Activated CD8-positive, alpha-beta memory T cell treated with anti-CD3 and anti-CD28 coated beads for 24 hours (primary cell): ENCODE measurements around the gene IGF1R.

Experiments
- DNase-seq: peaks from one replicate; pipeline ENCODE4 v3.0.0-alpha.2; 2020

Gene IGF1R

GRCh38 chr15:98898122-98898521 lies 249.8 kb downstream of the IGF1R start:
- DNase-seq, result no peak

DNA sequence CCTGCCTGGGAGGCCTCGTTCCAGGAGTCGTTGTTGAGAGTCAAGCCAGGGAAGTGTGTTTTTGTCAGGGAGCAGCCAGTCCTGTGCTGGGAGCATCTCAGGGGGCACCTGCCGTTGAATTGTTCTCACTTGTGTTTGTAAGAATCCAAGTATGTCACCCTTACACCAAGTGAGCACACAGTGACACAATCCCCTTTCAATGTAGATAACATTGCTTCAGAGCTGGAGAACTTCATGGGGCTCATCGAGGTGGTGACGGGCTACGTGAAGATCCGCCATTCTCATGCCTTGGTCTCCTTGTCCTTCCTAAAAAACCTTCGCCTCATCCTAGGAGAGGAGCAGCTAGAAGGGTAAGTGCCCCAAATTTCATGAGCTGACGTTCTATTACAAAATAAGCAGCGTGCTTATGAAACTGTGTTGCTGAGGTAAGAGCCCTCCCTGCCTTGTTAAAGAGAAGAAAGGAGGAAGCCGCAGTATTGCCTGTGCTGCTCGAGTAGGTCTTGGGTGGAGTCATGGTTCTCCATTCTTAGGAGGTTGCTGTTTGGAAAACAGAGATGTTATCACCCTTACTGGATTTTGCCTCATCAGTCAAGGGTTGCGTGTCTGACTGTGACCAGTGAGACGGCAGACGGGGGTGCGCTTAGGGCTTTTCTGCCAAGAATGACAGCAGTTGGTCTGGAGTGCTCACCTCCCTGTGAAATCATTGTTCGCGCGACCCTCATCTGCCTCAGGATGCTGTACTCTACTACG lies 251.1 kb downstream of the IGF1R start:
- DNase-seq, result no peak

GRCh38 chr15:98900356-98900755 lies 252.0 kb downstream of the IGF1R start:
- no peak for DNase-seq

DNA sequence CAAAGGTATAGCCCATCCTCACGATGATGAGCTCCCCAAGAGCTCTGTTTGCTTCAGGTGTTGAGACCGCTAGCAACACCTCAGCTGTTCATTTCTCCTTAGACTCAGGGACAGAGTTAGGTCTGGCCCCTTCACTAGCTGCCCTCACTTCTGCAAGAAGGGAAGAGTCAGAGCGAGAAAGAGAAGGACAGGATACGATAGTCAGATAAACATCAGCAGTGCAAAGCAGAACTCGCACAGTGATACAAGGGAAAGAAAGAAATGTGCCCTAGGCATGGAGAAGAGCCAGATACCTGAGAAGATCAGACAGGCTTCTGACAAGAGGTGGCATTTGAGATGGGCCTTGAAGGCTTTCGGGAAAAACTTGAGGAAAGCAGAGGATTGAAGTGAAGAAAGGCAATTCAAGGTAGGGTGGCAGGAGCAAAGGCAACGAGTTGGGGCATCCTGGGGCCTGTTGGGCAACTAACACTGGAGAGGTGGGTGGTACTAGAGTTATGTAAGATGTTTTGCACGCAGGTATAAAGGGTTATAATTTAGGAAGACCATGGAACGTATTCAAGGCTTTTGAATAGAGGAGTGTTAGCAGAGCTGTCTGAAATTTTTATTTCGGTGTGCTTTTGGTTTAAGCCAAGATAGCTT lies 253.2 kb downstream of the IGF1R start:
- no peak for DNase-seq

- no peak for DNase-seq
Measured at GRCh38 chr15:98902931-98903330, 254.6 kb downstream of the IGF1R start.

DNA sequence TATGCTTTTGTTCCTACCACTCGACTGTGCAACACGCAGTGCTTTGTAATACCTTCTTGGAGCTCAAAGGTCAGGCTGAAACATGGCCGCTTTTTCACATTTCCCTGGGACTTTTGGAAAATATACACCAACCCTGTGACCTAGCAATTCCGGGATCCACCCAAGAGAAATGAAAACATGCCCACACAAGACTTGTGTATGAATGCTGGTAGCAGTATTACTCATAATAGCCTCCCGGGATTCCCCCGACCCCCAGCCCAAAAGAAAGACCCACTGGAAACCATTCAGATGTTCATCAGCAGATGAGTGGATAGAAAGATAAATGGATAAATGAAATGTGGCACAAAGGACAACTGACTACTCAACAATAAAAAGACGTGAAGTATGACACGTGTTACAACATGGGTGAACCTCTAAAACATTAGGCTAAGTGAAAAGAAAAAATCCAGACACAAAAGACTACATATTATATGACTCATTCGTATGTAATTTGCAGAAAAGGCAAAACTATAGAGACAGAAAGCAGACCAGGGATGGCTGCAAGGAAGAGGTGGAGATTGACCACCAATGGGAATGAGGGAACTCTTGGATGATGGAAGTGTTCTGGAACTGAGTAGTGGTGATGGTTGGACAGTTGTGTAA lies 255.2 kb downstream of the IGF1R start:
- DNase-seq, result no peak

- DNase-seq, result no peak
Measured at GRCh38 chr15:98904544-98904943, 256.2 kb downstream of the IGF1R start.

DNA sequence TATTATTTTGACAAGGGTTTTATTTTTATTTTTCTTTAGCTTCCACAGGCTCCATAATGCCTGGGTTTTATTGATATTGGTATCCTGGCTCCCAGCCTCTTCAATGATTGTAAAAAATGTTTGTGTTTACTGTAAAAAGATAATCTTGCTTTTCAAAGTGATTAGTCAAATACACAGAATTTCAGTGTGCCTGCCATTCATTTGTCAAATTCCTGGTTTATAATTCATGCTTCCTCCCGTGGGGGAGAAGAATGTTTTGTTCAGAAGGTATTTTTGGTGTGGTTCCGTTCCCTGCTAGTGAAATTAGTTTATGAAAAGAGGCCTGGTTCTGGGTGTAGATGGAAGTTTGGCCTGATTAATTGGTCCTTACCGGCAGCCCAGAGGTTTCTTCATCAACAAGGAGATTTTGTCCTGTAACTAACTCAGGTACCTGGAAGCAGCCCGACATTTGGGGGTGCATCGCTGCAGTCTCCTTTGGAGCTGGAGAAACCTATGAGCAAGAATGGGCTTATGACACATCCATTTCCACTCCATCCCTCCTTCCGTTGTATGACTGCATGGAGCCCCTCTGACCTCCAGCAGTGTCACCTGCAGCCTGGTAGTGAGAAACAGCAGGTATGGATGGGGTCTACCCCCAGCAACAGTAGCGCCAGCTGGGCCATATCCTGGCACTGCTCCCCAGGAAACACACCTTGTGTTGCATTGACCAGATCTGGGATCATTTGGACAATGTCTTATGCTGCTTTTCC lies 257.8 kb downstream of the IGF1R start:
- DNase-seq, result no peak

- no peak for DNase-seq
Measured at GRCh38 chr15:98906712-98907083, 258.4 kb downstream of the IGF1R start.

DNA sequence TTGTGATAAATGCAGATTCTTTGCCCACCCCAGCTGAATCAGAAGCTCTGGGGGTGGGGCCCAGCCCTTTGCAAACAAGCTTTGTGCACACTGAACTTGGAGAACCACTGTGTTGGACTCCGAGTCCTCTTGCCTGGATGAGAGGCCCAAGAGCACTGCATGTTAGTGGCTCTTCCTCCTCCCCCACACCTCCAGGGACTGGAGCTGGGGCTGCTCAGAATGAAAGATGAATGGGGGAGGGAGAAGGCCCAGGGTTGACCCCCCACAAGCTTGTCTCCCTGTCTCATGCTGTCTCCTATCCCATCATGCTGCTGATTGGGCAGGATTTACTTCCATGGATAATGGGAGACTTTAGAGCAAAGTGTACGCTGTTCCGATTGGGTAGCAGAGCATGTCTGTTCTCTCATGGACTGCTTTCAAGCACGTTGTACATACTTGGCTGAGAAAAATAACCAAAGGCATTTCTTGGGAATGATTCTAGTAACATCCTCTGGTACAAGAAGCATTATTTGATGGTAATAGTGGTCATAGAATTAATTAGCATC lies 259.7 kb downstream of the IGF1R start:
- DNase-seq, result no peak

- DNase-seq, result no peak
Measured at GRCh38 chr15:98909968-98910885, 261.9 kb downstream of the IGF1R start.

DNA sequence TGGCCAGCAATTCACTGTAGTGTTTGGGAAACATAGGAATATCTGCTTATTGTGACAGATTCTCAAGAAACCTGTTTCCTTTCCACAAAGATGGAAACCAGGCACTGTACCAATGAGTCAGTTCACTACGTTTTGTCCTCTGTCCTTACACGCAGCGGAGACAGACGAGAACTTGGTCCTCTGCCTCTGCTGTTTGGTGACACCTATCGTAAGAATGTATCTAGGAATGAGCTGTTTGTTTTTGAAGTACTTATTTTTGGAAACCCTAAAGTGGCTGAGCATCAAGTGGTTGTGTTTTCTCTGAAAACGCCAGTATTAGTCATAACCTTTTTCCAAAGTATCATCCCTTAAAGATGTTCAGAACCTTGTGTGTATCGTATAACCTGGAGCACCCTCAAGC lies 266.3 kb downstream of the IGF1R start:
- no peak for DNase-seq

GRCh38 chr15:98916826-98917225 lies 268.5 kb downstream of the IGF1R start:
- DNase-seq, result no peak

DNA sequence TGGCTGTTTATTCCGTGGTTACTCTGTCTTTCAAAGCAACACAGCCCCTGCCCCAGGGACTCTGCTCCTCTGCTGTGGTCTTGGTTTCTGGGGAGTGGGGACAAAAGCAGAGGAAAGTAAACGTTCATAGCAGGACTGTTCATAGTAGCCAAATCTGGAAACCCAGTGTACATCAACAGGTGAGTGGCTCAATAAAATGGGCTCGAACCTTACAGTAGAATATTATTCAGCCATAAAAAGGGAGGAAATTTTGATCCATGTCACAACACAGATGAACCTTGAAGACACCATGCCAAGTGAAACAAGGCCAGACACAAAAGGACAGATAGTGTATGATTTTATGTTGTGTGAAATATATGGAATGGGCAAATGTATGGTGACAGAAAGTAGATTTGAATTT lies 269.1 kb downstream of the IGF1R start:
- DNase-seq, result no peak

DNA sequence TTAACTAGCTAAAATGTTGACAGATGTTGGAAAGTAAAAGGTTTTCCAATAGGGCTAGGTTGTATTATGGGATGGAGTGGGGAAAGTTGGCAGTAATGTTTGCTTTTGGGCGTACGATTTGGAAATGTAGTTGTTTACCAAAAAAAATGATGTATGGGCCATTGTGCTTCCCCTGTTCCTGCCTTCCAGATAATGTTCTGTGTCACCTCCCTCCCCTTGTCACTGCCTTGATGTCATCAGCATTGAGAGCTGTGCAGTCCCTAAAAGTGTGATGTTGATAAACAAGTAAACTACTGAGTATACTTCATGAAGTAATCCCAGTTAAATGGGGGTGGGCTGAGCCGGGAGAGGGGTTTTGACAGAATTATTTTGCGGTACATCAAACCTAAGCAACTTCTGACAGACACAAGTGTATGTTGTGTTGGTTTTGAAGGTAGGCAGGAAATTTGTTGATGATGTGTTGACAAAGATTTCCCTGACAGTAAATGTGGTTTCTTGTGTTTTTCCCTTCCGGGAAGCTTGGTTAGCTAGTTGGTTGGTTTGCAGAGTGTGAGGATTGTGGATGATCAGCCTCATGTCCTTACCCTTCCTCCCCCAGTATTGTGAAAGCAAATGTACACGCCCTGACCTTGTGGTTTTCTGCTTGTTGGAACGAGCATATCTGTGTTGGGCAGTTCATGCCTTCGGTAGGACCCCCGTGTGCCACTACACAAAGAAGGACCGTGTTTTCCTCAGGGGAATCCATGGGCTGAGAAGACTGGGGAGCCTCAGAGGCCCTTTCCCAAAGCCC lies 271.9 kb downstream of the IGF1R start:
- DNase-seq, result no peak

DNA sequence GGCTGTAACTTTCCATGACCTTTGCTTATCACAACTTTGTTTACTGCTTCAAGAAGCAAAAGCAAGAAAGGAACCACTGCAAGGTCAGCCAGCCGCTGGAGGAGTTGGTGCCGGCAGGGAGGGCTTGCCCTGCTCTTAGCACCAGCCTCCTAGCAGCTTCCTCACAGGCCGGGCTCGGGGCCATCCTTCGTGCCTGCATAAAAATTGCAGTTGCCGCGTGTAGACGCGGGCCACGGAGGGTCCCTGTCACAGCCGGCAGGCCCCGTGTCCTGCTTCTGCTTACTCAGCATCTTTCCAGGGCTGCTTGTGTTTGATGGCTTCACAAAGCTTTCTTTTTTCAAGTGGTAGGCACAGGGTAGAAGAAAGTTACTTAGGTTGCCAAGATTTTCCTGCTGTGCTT lies 274.8 kb downstream of the IGF1R start:
- DNase-seq, result no peak

GRCh38 chr15:98923579-98923978 lies 275.2 kb downstream of the IGF1R start:
- DNase-seq, result no peak

GRCh38 chr15:98924401-98925049 lies 276.2 kb downstream of the IGF1R start:
- no peak for DNase-seq

GRCh38 chr15:98926236-98926635 lies 277.9 kb downstream of the IGF1R start:
- DNase-seq, result no peak

DNA sequence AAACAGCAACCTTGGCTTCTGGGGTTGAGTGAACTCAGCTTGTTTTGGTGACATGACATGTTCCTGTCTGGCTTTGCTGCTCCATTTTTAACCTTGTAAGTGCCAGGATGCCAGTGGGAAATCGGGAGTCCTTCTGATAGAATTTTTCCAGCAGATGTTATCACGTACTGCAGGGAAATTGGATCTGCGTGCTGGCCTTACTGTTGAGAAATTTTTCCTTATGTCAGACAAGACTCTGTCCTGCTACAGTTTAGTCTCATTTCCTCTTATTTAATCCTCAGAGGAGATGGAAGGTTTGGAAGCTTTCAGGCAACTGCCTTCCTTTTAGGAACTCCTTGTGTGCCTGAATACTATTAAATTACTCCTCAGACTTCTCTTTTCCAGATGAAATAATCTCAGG lies 278.7 kb downstream of the IGF1R start:
- DNase-seq, result no peak

GRCh38 chr15:98927996-98928395 lies 279.7 kb downstream of the IGF1R start:
- DNase-seq, result no peak
